ENCODE results near the gene ACTL7B. TPM values are rescaled to one million over a fixed set of nuclear protein-coding genes. Genes with fewer than 3 reads are reported as not detected.
"Not testable (repeated sequence)": the region's sequence is repeated elsewhere in the genome, so short reads cannot be mapped to it uniquely, and the experiment has no call there.

Gene ACTL7B
- total RNA-seq, 1 experiment from 2014 or later: not detected

GRCh38 chr9:108903420-108904103, 47.8 kb upstream of the ACTL7B start:
- Histone ChIP-seq H4K20me1 (ENCODE audit: insufficient read depth) (no peaks in the 10 kb centered on the region), H3K79me2 (ENCODE audit: low read depth) (no peaks in the 10 kb centered on the region), H3K9me3 (ENCODE audit: insufficient read depth, low read depth) (no peaks in the 10 kb centered on the region), H3K9me2 (ENCODE audit: insufficient read depth) (no peaks in the 10 kb centered on the region), H3K4me3 (no peak overlapping the region), H3K36me3 (ENCODE audit: low read depth) (peaks cover 26% of the 10 kb centered on the region), H3K27me3 (ENCODE audit: insufficient read depth, low read depth) (no peaks in the 10 kb centered on the region), H3K4me1 (replicated peaks; ENCODE audit: insufficient read depth) (no peaks in the 10 kb centered on the region), H3K27ac (no peak overlapping the region), H2AFZ (no peak overlapping the region), H3F3A (ENCODE audit: insufficient read depth, low read depth) (no peaks in the 10 kb centered on the region), H3K4me2 (no peak overlapping the region)
- POLR2A ChIA-PET (ENCODE audit: unreplicated experiment): no interaction called here
- BruUV-seq (replicated peaks): no TSS peak
- intact Hi-C loops (cut with micrococcal nuclease; ENCODE audit: unreplicated experiment): no loop called here
- CTCF ChIA-PET: no interaction called here
- DNase-seq: no peak
- TF ChIP-seq CTCF (conservative IDR thresholded peaks at IDR 0.05) (no peak), EZH2 (IDR thresholded peaks at IDR 0.05; ENCODE audit: low read depth) (no peak)

GRCh38 chr9:108900176-108900575, 44.4 kb upstream of the ACTL7B start:
- H3F3A ChIP-seq (ENCODE audit: insufficient read depth, low read depth): no peaks in the 10 kb centered on the region
- intact Hi-C loops (cut with micrococcal nuclease; ENCODE audit: unreplicated experiment): no loop called here
- no peaks in the 10 kb centered on the region for H3K4me1 ChIP-seq (replicated peaks; ENCODE audit: insufficient read depth)
- no peak for DNase-seq
- no peak overlapping the region for H3K4me3 ChIP-seq
- no peak overlapping the region for H2AFZ ChIP-seq
- BruUV-seq (replicated peaks): no TSS peak
- H3K4me2 ChIP-seq: no peak overlapping the region
- H3K27me3 ChIP-seq (ENCODE audit: insufficient read depth, low read depth): no peaks in the 10 kb centered on the region
- no peaks in the 10 kb centered on the region for H4K20me1 ChIP-seq (ENCODE audit: insufficient read depth)
- H3K9me2 ChIP-seq (ENCODE audit: insufficient read depth): no peaks in the 10 kb centered on the region
- H3K79me2 ChIP-seq (ENCODE audit: low read depth): no peaks in the 10 kb centered on the region
- H3K27ac ChIP-seq: no peak overlapping the region
- ChIA-PET POLR2A (ENCODE audit: unreplicated experiment) (interaction anchor here (0.7 kb wide), 1 partner anchor 12 kb away, joined by 3 read pairs; no protein-coding TSS in a partner anchor), CTCF (interaction anchor here (0.7 kb wide), 1 partner anchor 444 kb away, joined by 3 read pairs; no protein-coding TSS in a partner anchor)
- H3K36me3 ChIP-seq (ENCODE audit: low read depth): peaks cover 24% of the 10 kb centered on the region
- TF ChIP-seq CTCF (conservative IDR thresholded peaks at IDR 0.05): no peak
- no peak for TF ChIP-seq EZH2 (IDR thresholded peaks at IDR 0.05; ENCODE audit: low read depth)
- H3K9me3 ChIP-seq (ENCODE audit: insufficient read depth, low read depth): no peaks in the 10 kb centered on the region

GRCh38 chr9:108899023-108899695, 43.4 kb upstream of the ACTL7B start:
- H3K4me2 ChIP-seq; H3K9me3 ChIP-seq (ENCODE audit: insufficient read depth, low read depth); BruUV-seq (replicated peaks); H3K4me3 ChIP-seq; H3K27ac ChIP-seq; H3F3A ChIP-seq (ENCODE audit: insufficient read depth, low read depth); H3K4me1 ChIP-seq (replicated peaks; ENCODE audit: insufficient read depth); H4K20me1 ChIP-seq (ENCODE audit: insufficient read depth); intact Hi-C loops (cut with micrococcal nuclease; ENCODE audit: unreplicated experiment); H3K27me3 ChIP-seq (ENCODE audit: insufficient read depth, low read depth); POLR2A ChIA-PET (ENCODE audit: unreplicated experiment); H3K79me2 ChIP-seq (ENCODE audit: low read depth); H2AFZ ChIP-seq; DNase-seq; H3K9me2 ChIP-seq (ENCODE audit: insufficient read depth): not testable (repeated sequence)
- peaks cover 22% of the 10 kb centered on the region for H3K36me3 ChIP-seq (ENCODE audit: low read depth)
- CTCF ChIA-PET: interaction anchor here (0.7 kb wide), 1 partner anchor 445 kb away, joined by 3 read pairs; no protein-coding TSS in a partner anchor
